ENCODE measurements around the gene ESD.

DNA sequence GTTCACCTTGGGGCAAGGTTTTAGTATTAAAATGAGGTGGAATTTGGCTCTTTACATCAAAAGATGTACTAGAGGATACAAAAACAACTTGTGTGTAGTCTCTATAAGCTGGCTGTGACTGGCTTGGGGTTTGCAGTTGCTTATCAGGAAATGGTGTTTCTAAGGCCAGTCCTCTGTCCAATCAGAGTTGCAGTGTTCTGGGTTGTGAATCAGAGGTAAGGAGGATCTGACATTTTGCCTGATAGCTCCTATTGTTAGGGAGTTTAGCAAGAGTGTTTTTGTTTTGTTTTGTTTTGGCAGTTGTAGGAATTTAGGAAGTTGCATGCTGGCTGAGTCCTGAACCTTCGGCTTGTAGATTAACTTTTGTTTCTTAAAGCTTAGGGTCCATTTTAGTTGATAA, 20.1 kb upstream of the ESD start:
- TF ChIP-seq GATA3 (IDR thresholded peaks at IDR 0.05; ENCODE audit: low read depth, low read length), result no peak
- TF ChIP-seq GATA2 (IDR thresholded peaks at IDR 0.05; ENCODE audit: low read depth, low read length), result no peak
